H54 (cell line): ENCODE results near the gene ZNF609.
"Not testable (repeated sequence)": the region's sequence is repeated elsewhere in the genome, so short reads cannot be mapped to it uniquely, and the experiment has no call there.

ENCODE experiments used
- DNase-seq: peaks from one replicate; pipeline ENCODE4 v3.0.0; 2011; ENCODE audit warnings: low spot score, mixed read lengths; ENCODE audit not compliant: insufficient read length
- FAIRE-seq: peaks from 3 replicates; lab custom pipeline; 2011; peaks lifted over from hg19 to GRCh38; lab: Jason Lieb, UNC
- POLR2A ChIP-seq: IDR thresholded peaks from 2 replicates; pipeline ENCODE4 v1.6.1; 2011; ENCODE audit warnings: low read depth, mild to moderate bottlenecking, low read length

ZNF609 gene

GRCh38 chr15:64464276-64465005, 4.1 kb downstream of the ZNF609 start:
- TF ChIP-seq POLR2A, result no peak
- DNase-seq, result no peak

GRCh38 chr15:64466408-64467141, 6.2 kb downstream of the ZNF609 start:
- no peak for FAIRE-seq
- DNase-seq, result no peak
- TF ChIP-seq POLR2A, result no peak

More at GRCh38 chr15:64464276-64465005, 4.1 kb downstream of the ZNF609 start:
- FAIRE-seq, result no peak

DNA sequence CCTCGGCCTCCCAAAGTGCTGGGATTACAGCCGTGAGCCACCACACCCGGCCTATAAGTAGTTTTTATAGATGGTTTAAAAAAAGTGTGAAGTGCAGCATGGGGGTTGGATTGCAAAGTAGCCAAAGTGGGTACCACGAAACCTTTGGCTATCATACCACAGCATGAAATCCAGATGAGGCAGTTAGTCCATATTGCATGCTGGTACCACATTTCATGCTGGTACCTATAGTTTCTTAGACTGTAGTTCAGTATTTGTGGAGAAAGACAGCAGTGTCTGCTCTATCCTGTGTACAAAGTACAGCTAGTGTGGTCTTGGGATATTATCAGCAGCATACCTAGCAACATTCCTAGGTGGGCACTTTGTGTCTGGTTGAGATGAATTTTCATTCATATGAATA, 11.8 kb downstream of the ZNF609 start:
- no peak for TF ChIP-seq POLR2A
- DNase-seq (no peak), FAIRE-seq (no peak)

DNA sequence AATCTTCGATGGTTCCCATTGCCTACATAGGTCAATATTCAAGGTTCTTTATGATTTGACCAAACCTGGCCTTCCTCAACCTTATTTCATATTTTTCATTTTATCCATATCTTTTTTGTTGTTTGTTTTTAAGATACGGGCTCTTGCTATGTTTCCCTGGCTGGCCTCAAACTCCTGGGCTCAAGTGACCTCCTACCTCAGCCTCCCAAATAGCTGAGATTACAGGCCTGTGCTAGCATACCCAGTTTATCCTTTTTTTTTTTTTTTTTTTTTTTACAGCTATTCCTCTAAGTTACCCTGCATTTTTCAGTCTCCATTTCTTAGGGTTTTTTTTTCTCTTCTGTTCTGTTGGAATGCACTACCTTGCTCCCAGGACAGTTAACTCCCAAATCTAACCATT, 14.5 kb downstream of the ZNF609 start:
- no peak for DNase-seq
- TF ChIP-seq POLR2A, result no peak
- FAIRE-seq, result no peak

- no peak for TF ChIP-seq POLR2A
- DNase-seq (no peak), FAIRE-seq (no peak)
These were observed 16.2 kb downstream of the ZNF609 start for GRCh38 chr15:64476550-64476949.

- no peak for TF ChIP-seq POLR2A
- DNase-seq (no peak), FAIRE-seq (no peak)
These were observed 18.5 kb downstream of the ZNF609 start for GRCh38 chr15:64478863-64479262.

DNA sequence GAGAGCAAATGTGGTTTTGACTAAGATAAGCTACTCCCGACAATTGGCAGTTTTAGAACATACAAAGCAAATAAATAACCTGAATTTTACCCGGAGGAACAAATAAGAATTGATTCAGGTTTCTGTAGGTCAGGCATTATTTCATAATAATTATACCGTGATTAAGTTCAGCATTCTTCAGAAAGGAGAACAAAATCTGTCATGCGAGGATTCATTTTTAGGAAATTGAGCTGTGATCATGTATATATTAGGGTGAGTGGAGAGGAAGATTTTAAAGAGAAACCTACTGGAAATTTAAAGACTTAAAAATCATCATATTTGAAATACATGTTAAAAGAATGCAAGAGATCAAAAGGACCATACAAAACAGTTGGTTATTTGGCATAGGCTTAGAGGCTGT, 20.5 kb downstream of the ZNF609 start:
- no peak for TF ChIP-seq POLR2A
- DNase-seq, result no peak
- FAIRE-seq, result no peak

DNA sequence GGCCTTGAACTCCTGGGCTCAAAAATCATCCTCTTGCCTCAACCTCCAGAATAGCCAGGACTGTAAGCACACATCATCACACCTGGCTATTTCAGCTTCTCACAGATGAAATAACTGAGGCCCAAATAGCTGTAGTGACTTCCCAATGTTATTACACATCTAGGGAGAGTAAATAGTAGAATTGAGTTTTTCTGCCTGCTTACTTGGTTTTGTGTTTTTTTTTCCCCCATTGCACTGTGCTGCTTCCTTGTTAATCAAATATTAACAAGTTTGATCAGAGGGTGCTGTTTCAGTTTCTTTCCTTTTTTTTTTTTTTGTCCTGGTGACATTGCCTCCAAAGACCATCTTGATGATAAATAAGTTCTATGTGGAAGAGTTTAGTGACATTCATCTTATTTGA, 23.4 kb downstream of the ZNF609 start:
- DNase-seq, result no peak
- FAIRE-seq, result no peak
- TF ChIP-seq POLR2A, result no peak

- FAIRE-seq (no peak), DNase-seq (no peak)
- no peak for TF ChIP-seq POLR2A
These were observed 25.4 kb downstream of the ZNF609 start for GRCh38 chr15:64485796-64486195.

- DNase-seq (no peak), FAIRE-seq (no peak)
- no peak for TF ChIP-seq POLR2A
These were observed 30.4 kb downstream of the ZNF609 start for GRCh38 chr15:64490598-64491259.

DNA sequence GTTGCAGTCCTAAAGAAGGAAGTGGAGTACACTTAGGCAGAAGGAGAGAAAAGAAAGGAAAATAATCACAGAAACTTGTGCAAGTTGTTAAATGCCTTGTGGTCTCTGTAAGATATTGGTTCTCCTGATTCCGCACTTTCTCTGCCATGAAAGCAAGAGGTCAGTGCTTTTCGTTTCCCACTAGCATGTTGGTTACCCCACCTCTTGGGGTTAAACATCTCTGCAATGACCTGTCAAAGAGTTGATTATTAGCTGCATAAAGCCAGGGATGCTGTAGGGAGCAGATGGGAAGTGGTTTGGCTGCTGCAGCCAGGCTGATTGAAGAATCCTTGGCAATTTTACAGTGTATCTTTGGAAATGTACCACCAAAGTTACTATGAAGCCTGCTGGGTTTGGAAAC, 33.3 kb downstream of the ZNF609 start:
- FAIRE-seq, result no peak

GRCh38 chr15:64495968-64496367, 35.6 kb downstream of the ZNF609 start:
- FAIRE-seq, result not testable (repeated sequence)

More for the DNA sequence above, 33.3 kb downstream of the ZNF609 start:
- DNase-seq, result no peak
- no peak for TF ChIP-seq POLR2A

GRCh38 chr15:64500695-64501395, 40.5 kb downstream of the ZNF609 start:
- FAIRE-seq (no peak), DNase-seq (no peak)
- TF ChIP-seq POLR2A, result no peak

More at GRCh38 chr15:64495968-64496367, 35.6 kb downstream of the ZNF609 start:
- not testable (repeated sequence) for DNase-seq

DNA sequence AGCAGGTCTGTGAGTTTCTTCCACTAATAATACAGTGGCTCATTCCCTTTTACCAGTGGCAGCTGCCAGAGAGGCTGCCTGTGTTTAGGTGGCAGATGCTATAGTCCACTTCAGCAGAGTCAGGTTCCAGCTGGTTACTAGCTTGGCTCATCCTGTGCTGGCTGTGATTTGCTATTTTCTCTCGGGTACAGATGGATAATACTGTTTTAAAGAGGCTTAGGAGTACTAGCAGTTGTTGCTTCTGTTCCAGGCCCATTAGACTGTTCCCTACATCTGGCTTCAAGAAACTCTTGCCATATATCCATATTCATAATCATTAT, 41.0 kb downstream of the ZNF609 start:
- FAIRE-seq (no peak), DNase-seq (no peak)
- TF ChIP-seq POLR2A, result no peak
